CD4-positive, CD25-positive, alpha-beta regulatory T cell (primary cell): ENCODE measurements around the gene GPHN. TPM values are rescaled to one million over a fixed set of nuclear protein-coding genes. Genes with fewer than 3 reads are reported as not detected.

ENCODE experiments used
- ATAC-seq, 2 donors: fragments of 150-1000 bp; cut with Tn5 transposase; one replicate each; pipeline ENCODE4 v1.10.0; 2021; ENCODE audit warnings: low read depth in 2 of 2, moderate number of reproducible peaks in 2 of 2, moderate library complexity in 1 of 2
- DNase-seq, 3 donors: peaks; one replicate each; pipeline versions ENCODE4 v3.0.0 to v3.0.0-alpha.2; 2012 to 2022; ENCODE audit warnings: mixed read lengths in 1 of 3
- H3K27ac ChIP-seq: one replicate; pipeline ENCODE4 v1.7.0; 2013; ENCODE audit warnings: mild to moderate bottlenecking, low read length; ENCODE audit not compliant: insufficient read depth, poor library complexity, severe bottlenecking
- H3K27me3 ChIP-seq: one replicate; pipeline ENCODE4 v1.7.0; 2013; ENCODE audit warnings: low read length; ENCODE audit not compliant: control insufficient read depth, insufficient read depth
- H3K36me3 ChIP-seq: one replicate; pipeline ENCODE4 v1.7.0; 2013; ENCODE audit warnings: mild to moderate bottlenecking, low read length, moderate library complexity; ENCODE audit not compliant: control insufficient read depth, insufficient read depth
- H3K4me1 ChIP-seq: 2 replicates; pipeline ENCODE4 v1.7.0; 2013; ENCODE audit warnings: mild to moderate bottlenecking, low read length; ENCODE audit not compliant: insufficient read depth, control insufficient read depth, poor library complexity, severe bottlenecking
- H3K4me3 ChIP-seq: one replicate; pipeline ENCODE4 v1.7.0; 2013; ENCODE audit warnings: low read depth, mild to moderate bottlenecking, low read length, moderate library complexity
- H3K9me3 ChIP-seq, 2 experiments: 1 replicate in 1 of 2; 2 replicates in 1 of 2; pipeline ENCODE4 v1.7.0; 2013; ENCODE audit warnings: low read length in 2 of 2, mild to moderate bottlenecking in 1 of 2, moderate library complexity in 1 of 2; ENCODE audit not compliant: control insufficient read depth in 2 of 2
- H3K27ac Mint-ChIP-seq, 3 donors: one replicate each; pipeline ENCODE4 v1.8.0; 2020 to 2022; ENCODE audit warnings: mild to moderate bottlenecking in 3 of 3, mixed read lengths in 3 of 3, moderate library complexity in 2 of 3
- H3K27me3 Mint-ChIP-seq: one replicate; pipeline ENCODE4 v1.8.0; 2022; ENCODE audit warnings: mild to moderate bottlenecking, mixed read lengths
- H3K36me3 Mint-ChIP-seq: one replicate; pipeline ENCODE4 v1.8.0; 2020; ENCODE audit warnings: mixed read lengths
- H3K4me1 Mint-ChIP-seq, 4 donors: one replicate each; pipeline ENCODE4 v1.8.0; 2020 to 2022; ENCODE audit warnings: mixed read lengths in 4 of 4, mild to moderate bottlenecking in 1 of 4
- H3K4me3 Mint-ChIP-seq, 4 donors: one replicate each; pipeline ENCODE4 v1.8.0; 2020 to 2022; ENCODE audit warnings: mild to moderate bottlenecking in 4 of 4, mixed read lengths in 4 of 4, moderate library complexity in 3 of 4
- H3K9me3 Mint-ChIP-seq, 7 donors: one replicate each; pipeline ENCODE4 v1.8.0; 2020 to 2022; ENCODE audit warnings: mixed read lengths in 7 of 7, mild to moderate bottlenecking in 3 of 7, moderate library complexity in 2 of 7
- polyA plus RNA-seq, 4 donors: library from polyadenylated mRNA; unstranded; fragments of 300-500 nt; fragmentation: Illumina TruSeq; gene quantifications; one replicate each; pipeline ENCODE4 v1.2.3, GENCODE V29; 2021
- total RNA-seq: library from RNA; stranded (reverse); gene quantifications from one replicate; pipeline ENCODE4 v1.2.3, GENCODE V29; 2022

Gene GPHN
- total and polyA plus RNA-seq, 5 donors from 2014 or later = 8.3 to 19.5 (median 11.2) TPM

GRCh38 chr14:67186789-67187584 is 679.0 kb downstream of the GPHN start:
- H3K4me1 ChIP-seq = peaks cover 13% of the 10 kb centered on the region
- H3K9me3 Mint-ChIP-seq = peaks cover 0 to 2% (median 0%) of the 10 kb centered on the region in 7 donors
- peak overlapping the region; percentile 46 for H3K4me3 ChIP-seq
- no peaks in the 10 kb centered on the region for H3K27me3 ChIP-seq
- peaks cover 5 to 20% (median 6%) of the 10 kb centered on the region in 4 donors for H3K4me1 Mint-ChIP-seq
- peak; percentile 39 to 59 for ATAC-seq
- no peak overlapping the region for H3K4me3 Mint-ChIP-seq
- H3K36me3 Mint-ChIP-seq = no peaks in the 10 kb centered on the region
- no peak overlapping the region for H3K27ac ChIP-seq
- H3K9me3 ChIP-seq = no peaks in the 10 kb centered on the region
- no peaks in the 10 kb centered on the region for H3K36me3 ChIP-seq
- DNase-seq = peak in 2 of 3 donors; percentile 11 to 70
- H3K27me3 Mint-ChIP-seq = peaks cover 4% of the 10 kb centered on the region
- no peak overlapping the region for H3K27ac Mint-ChIP-seq

GRCh38 chr14:67187826-67188225 is 679.9 kb downstream of the GPHN start:
- ATAC-seq = no peak

GRCh38 chr14:67188326-67188725 is 680.4 kb downstream of the GPHN start:
- Histone ChIP-seq H3K27me3 (no peaks in the 10 kb centered on the region), H3K4me1 (peaks cover 13% of the 10 kb centered on the region), H3K4me3 (no peak overlapping the region), H3K27ac (no peak overlapping the region), H3K36me3 (no peaks in the 10 kb centered on the region), H3K9me3 (no peaks in the 10 kb centered on the region)
- Mint-ChIP-seq H3K36me3 (no peaks in the 10 kb centered on the region), H3K9me3 (no peaks in the 10 kb centered on the region), H3K27me3 (peaks cover 4% of the 10 kb centered on the region), H3K4me3 (no peak overlapping the region), H3K27ac (no peak overlapping the region), H3K4me1 (peaks cover 5 to 23% (median 6%) of the 10 kb centered on the region in 4 donors)
- DNase-seq (no peak), ATAC-seq (no peak)

More at GRCh38 chr14:67187826-67188225, 679.9 kb downstream of the GPHN start:
- Histone ChIP-seq H3K4me1 (peaks cover 13% of the 10 kb centered on the region), H3K36me3 (no peaks in the 10 kb centered on the region), H3K4me3 (no peak overlapping the region), H3K27ac (no peak overlapping the region), H3K9me3 (no peaks in the 10 kb centered on the region), H3K27me3 (no peaks in the 10 kb centered on the region)
- Mint-ChIP-seq H3K4me3 (no peak overlapping the region), H3K9me3 (no peaks in the 10 kb centered on the region), H3K36me3 (no peaks in the 10 kb centered on the region), H3K27ac (no peak overlapping the region), H3K27me3 (peaks cover 4% of the 10 kb centered on the region), H3K4me1 (peaks cover 5 to 23% (median 6%) of the 10 kb centered on the region in 4 donors)
- no peak for DNase-seq

GRCh38 chr14:67191768-67192290 is 683.9 kb downstream of the GPHN start:
- no peak overlapping the region for H3K27ac Mint-ChIP-seq
- Histone ChIP-seq H3K4me3 (no peak overlapping the region), H3K27ac (no peak overlapping the region), H3K27me3 (no peaks in the 10 kb centered on the region), H3K4me1 (peaks cover 4% of the 10 kb centered on the region), H3K36me3 (no peaks in the 10 kb centered on the region), H3K9me3 (no peaks in the 10 kb centered on the region)
- H3K27me3 Mint-ChIP-seq = no peaks in the 10 kb centered on the region
- no peaks in the 10 kb centered on the region for H3K9me3 Mint-ChIP-seq
- DNase-seq (no peak), ATAC-seq (no peak)
- peaks cover 5 to 19% (median 6%) of the 10 kb centered on the region in 4 donors for H3K4me1 Mint-ChIP-seq
- no peaks in the 10 kb centered on the region for H3K36me3 Mint-ChIP-seq
- H3K4me3 Mint-ChIP-seq = no peak overlapping the region

GRCh38 chr14:67192366-67192765 is 684.4 kb downstream of the GPHN start:
- Histone ChIP-seq H3K27ac (no peak overlapping the region), H3K4me1 (peaks cover 4% of the 10 kb centered on the region), H3K4me3 (no peak overlapping the region), H3K9me3 (no peaks in the 10 kb centered on the region), H3K36me3 (no peaks in the 10 kb centered on the region), H3K27me3 (no peaks in the 10 kb centered on the region)
- H3K4me1 Mint-ChIP-seq = peaks cover 5 to 19% (median 6%) of the 10 kb centered on the region in 4 donors
- H3K27ac Mint-ChIP-seq = no peak overlapping the region
- no peaks in the 10 kb centered on the region for H3K27me3 Mint-ChIP-seq
- H3K4me3 Mint-ChIP-seq = no peak overlapping the region
- DNase-seq = no peak
- ATAC-seq = no peak
- no peaks in the 10 kb centered on the region for H3K9me3 Mint-ChIP-seq
- H3K36me3 Mint-ChIP-seq = no peaks in the 10 kb centered on the region

- Histone ChIP-seq H3K4me1 (no peaks in the 10 kb centered on the region), H3K27me3 (no peaks in the 10 kb centered on the region), H3K4me3 (no peak overlapping the region), H3K36me3 (no peaks in the 10 kb centered on the region), H3K27ac (no peak overlapping the region), H3K9me3 (no peaks in the 10 kb centered on the region)
- H3K4me1 Mint-ChIP-seq = peaks cover 0 to 5% (median 0%) of the 10 kb centered on the region in 4 donors
- no peak overlapping the region for H3K4me3 Mint-ChIP-seq
- H3K27ac Mint-ChIP-seq = no peak overlapping the region
- no peaks in the 10 kb centered on the region for H3K27me3 Mint-ChIP-seq
- no peak for ATAC-seq
- no peaks in the 10 kb centered on the region for H3K36me3 Mint-ChIP-seq
- DNase-seq = no peak
- H3K9me3 Mint-ChIP-seq = no peaks in the 10 kb centered on the region
Observed at GRCh38 chr14:67195279-67195678, 687.3 kb downstream of the GPHN start.

- H3K9me3 Mint-ChIP-seq = peaks cover 0 to 2% (median 0%) of the 10 kb centered on the region in 7 donors
- H3K27me3 Mint-ChIP-seq = peaks cover 12% of the 10 kb centered on the region
- Histone ChIP-seq H3K4me1 (no peaks in the 10 kb centered on the region), H3K27ac (no peak overlapping the region), H3K27me3 (no peaks in the 10 kb centered on the region), H3K36me3 (no peaks in the 10 kb centered on the region), H3K9me3 (no peaks in the 10 kb centered on the region), H3K4me3 (no peak overlapping the region)
- H3K36me3 Mint-ChIP-seq = no peaks in the 10 kb centered on the region
- DNase-seq = no peak
- ATAC-seq = no peak
- no peak overlapping the region for H3K27ac Mint-ChIP-seq
- no peak overlapping the region for H3K4me3 Mint-ChIP-seq
- no peaks in the 10 kb centered on the region for H3K4me1 Mint-ChIP-seq
Observed at GRCh38 chr14:67199016-67199415, 691.1 kb downstream of the GPHN start.

GRCh38 chr14:67207810-67208209 is 699.9 kb downstream of the GPHN start:
- Histone ChIP-seq H3K4me3 (no peak overlapping the region), H3K4me1 (no peaks in the 10 kb centered on the region), H3K9me3 (no peaks in the 10 kb centered on the region), H3K36me3 (no peaks in the 10 kb centered on the region), H3K27me3 (no peaks in the 10 kb centered on the region), H3K27ac (no peak overlapping the region)
- Mint-ChIP-seq H3K4me3 (no peak overlapping the region), H3K27ac (no peak overlapping the region), H3K36me3 (no peaks in the 10 kb centered on the region), H3K27me3 (peaks cover 21% of the 10 kb centered on the region), H3K4me1 (peaks cover 0 to 5% (median 0%) of the 10 kb centered on the region in 4 donors), H3K9me3 (peaks cover 0 to 1% (median 0%) of the 10 kb centered on the region in 7 donors)
- no peak for DNase-seq
- no peak for ATAC-seq
